ENCODE measurements around the gene CD200.

- TF ChIP-seq CBX2 (IDR thresholded peaks at IDR 0.05; ENCODE audit: borderline replicate concordance, low read depth) = no peak
- no peak for TF ChIP-seq POLR2A (IDR thresholded peaks at IDR 0.05; ENCODE audit: low read length)
- TF ChIP-seq CTCF (IDR thresholded peaks at IDR 0.05) = no peak
Observed at GRCh38 chr3:112411425-112411824, 78.5 kb downstream of the CD200 start.

Measured in A549 (cell line).